IPS DF 19.7 (cell line): ENCODE data around the gene RPL4.

Experiments
- DNase-seq: peaks from one replicate; pipeline ENCODE4 v3.0.0-alpha.2; 2013; ENCODE audit warnings: low read depth, low spot score

RPL4 gene

GRCh38 chr15:66459818-66460615 lies 44.6 kb downstream of the RPL4 start:
- no peak for DNase-seq

- no peak for DNase-seq
Observed at GRCh38 chr15:66456211-66456610, 48.4 kb downstream of the RPL4 start.

GRCh38 chr15:66454143-66454542 lies 50.5 kb downstream of the RPL4 start:
- no peak for DNase-seq

- DNase-seq = no peak
Observed at GRCh38 chr15:66452971-66453580, 51.6 kb downstream of the RPL4 start.

- no peak for DNase-seq
Observed at GRCh38 chr15:66452420-66452819, 52.2 kb downstream of the RPL4 start.
